ENCODE data around the gene NUP214.

The NUP214 gene

GRCh38 chr9:131165523-131165922 is 40.1 kb downstream of the NUP214 start:
- no peak for DNase-seq (ENCODE audit: low spot score)
- no peak for TF ChIP-seq CTCF (IDR thresholded peaks at IDR 0.05; ENCODE audit: extremely low read depth, missing control alignments)

GRCh38 chr9:131167146-131167692 is 41.8 kb downstream of the NUP214 start:
- no peak for TF ChIP-seq CTCF (IDR thresholded peaks at IDR 0.05; ENCODE audit: extremely low read depth, missing control alignments)
- DNase-seq (ENCODE audit: low spot score), result no peak

- DNase-seq (ENCODE audit: low spot score), result no peak
Observed at GRCh38 chr9:131167936-131168335, 42.5 kb downstream of the NUP214 start.

GRCh38 chr9:131169563-131170240 is 44.3 kb downstream of the NUP214 start:
- no peak for TF ChIP-seq CTCF (IDR thresholded peaks at IDR 0.05; ENCODE audit: extremely low read depth, missing control alignments)
- no peak for DNase-seq (ENCODE audit: low spot score)

More at GRCh38 chr9:131167936-131168335, 42.5 kb downstream of the NUP214 start:
- no peak for TF ChIP-seq CTCF (IDR thresholded peaks at IDR 0.05; ENCODE audit: extremely low read depth, missing control alignments)

- no peak for TF ChIP-seq CTCF (IDR thresholded peaks at IDR 0.05; ENCODE audit: extremely low read depth, missing control alignments)
- no peak for DNase-seq (ENCODE audit: low spot score)
Observed at GRCh38 chr9:131173995-131174394, 48.6 kb downstream of the NUP214 start.

- DNase-seq (ENCODE audit: low spot score), result no peak
- no peak for TF ChIP-seq CTCF (IDR thresholded peaks at IDR 0.05; ENCODE audit: extremely low read depth, missing control alignments)
Observed at GRCh38 chr9:131174681-131175239, 49.4 kb downstream of the NUP214 start.

GRCh38 chr9:131177898-131178297 is 52.5 kb downstream of the NUP214 start:
- no peak for DNase-seq (ENCODE audit: low spot score)
- TF ChIP-seq CTCF (IDR thresholded peaks at IDR 0.05; ENCODE audit: extremely low read depth, missing control alignments), result no peak
